HepG2 (cell line): ENCODE results near the gene HABP4. TPM values are rescaled to one million over a fixed set of nuclear protein-coding genes. Genes with fewer than 3 reads are reported as not detected.

Experiments
- CCDC6 ChIP-seq: sonication (generic); formaldehyde crosslinking; IDR thresholded peaks from 2 replicates; pipeline ENCODE4 v1.8.1; 2022; ENCODE audit warnings: mild to moderate bottlenecking, missing genetic modification reagents, moderate library complexity
- CREB3 ChIP-seq: sonication (generic); formaldehyde crosslinking; IDR thresholded peaks from 2 replicates; pipeline ENCODE4 v1.5.0; 2020; ENCODE audit warnings: missing genetic modification reagents
- E2F2 ChIP-seq: sonication (generic); formaldehyde crosslinking; IDR thresholded peaks from 2 replicates; pipeline ENCODE4 v1.4.0; 2020; ENCODE audit warnings: missing genetic modification reagents, borderline replicate concordance
- GATAD2A ChIP-seq: IDR thresholded peaks from 2 replicates; pipeline ENCODE4 v1.6.1; 2016
- KIAA2018 ChIP-seq: sonication (generic); formaldehyde crosslinking; IDR thresholded peaks from 2 replicates; pipeline ENCODE4 v1.5.0; 2020; ENCODE audit warnings: mild to moderate bottlenecking, missing genetic modification reagents, borderline replicate concordance
- RXRA ChIP-seq: sonication (generic); formaldehyde crosslinking; IDR thresholded peaks from 2 replicates; pipeline ENCODE4 v1.5.1; 2020; ENCODE audit warnings: missing genetic modification reagents
- SNAI1 ChIP-seq: sonication (generic); formaldehyde crosslinking; IDR thresholded peaks from 2 replicates; pipeline ENCODE4 v1.5.0; 2020; ENCODE audit warnings: mild to moderate bottlenecking, missing genetic modification reagents, borderline replicate concordance
- TEF ChIP-seq: sonication (generic); formaldehyde crosslinking; IDR thresholded peaks from 2 replicates; pipeline ENCODE4 v1.5.0; 2020; ENCODE audit warnings: missing genetic modification reagents
- THYN1 ChIP-seq: sonication (generic); formaldehyde crosslinking; IDR thresholded peaks from 2 replicates; pipeline ENCODE4 v1.8.1; 2023; ENCODE audit warnings: low read depth, mild to moderate bottlenecking, moderate library complexity, missing genetic modification reagents, borderline replicate concordance
- ZFY ChIP-seq: sonication (generic); formaldehyde crosslinking; IDR thresholded peaks from 2 replicates; pipeline ENCODE4 v1.4.0; 2020; ENCODE audit warnings: missing genetic modification reagents
- ZMAT3 ChIP-seq: sonication (generic); formaldehyde crosslinking; conservative IDR thresholded peaks from 2 replicates; pipeline ENCODE4 v1.7.0; 2021; ENCODE audit warnings: missing genetic modification reagents
- ZNF234 ChIP-seq: sonication (generic); formaldehyde crosslinking; conservative IDR thresholded peaks from 2 replicates; pipeline ENCODE4 v1.5.1; 2020; ENCODE audit warnings: mild to moderate bottlenecking, missing genetic modification reagents
- ZNF367 ChIP-seq: sonication (generic); formaldehyde crosslinking; IDR thresholded peaks from 2 replicates; pipeline ENCODE4 v1.4.0; 2020; ENCODE audit warnings: missing genetic modification reagents, borderline replicate concordance
- ZNF564 ChIP-seq: sonication (generic); formaldehyde crosslinking; IDR thresholded peaks from 2 replicates; pipeline ENCODE4 v1.8.1; 2023; ENCODE audit warnings: mild to moderate bottlenecking, missing genetic modification reagents
- ZNF576 ChIP-seq: sonication (generic); formaldehyde crosslinking; IDR thresholded peaks from 2 replicates; pipeline ENCODE4 v1.4.0; 2020; ENCODE audit warnings: mild to moderate bottlenecking, missing genetic modification reagents
- ZNF766 ChIP-seq: sonication (generic); formaldehyde crosslinking; IDR thresholded peaks from 2 replicates; pipeline ENCODE4 v1.5.0; 2020; ENCODE audit warnings: missing genetic modification reagents, borderline replicate concordance
- polyA plus RNA-seq, 8 experiments: library from polyadenylated mRNA; depleted of rRNA in 3 of 8; stranded (reverse) in 7 of 8; unstranded in 1 of 8; fragments of >200 nt; fragmentation: Illumina TruSeq in 4 of 8; extraction: Trizol in 4 of 8; gene quantifications; 2 replicates each; pipeline versions ENCODE4 v1.2.1 to v1.2.3, GENCODE V29; 2011 to 2016; ENCODE audit warnings: low read depth in 4 of 8, missing spikeins in 1 of 8, mixed read lengths in 1 of 8; ENCODE audit not compliant: insufficient read depth in 1 of 8
- total RNA-seq, 5 experiments: library from RNA; depleted of rRNA; stranded (reverse); fragments of >200 nt; fragmentation: Illumina TruSeq; extraction: Trizol; gene quantifications; 2 replicates each; pipeline ENCODE4 v1.2.3, GENCODE V29; 2016; ENCODE audit warnings: low read depth in 1 of 5

The HABP4 gene
- total and polyA plus RNA-seq, 2 of the 13 experiments (the other 11 are each of a cell fraction or from before 2014, with no cell fraction given) = 14.3 to 26.6 TPM

GRCh38 chr9:96418083-96418919 is 31.7 kb upstream of the HABP4 start, which contains the start of gene ZNF367 (continued):
- TF ChIP-seq ZNF234 (CRISPR knock-in tag) (no peak; the same call in 1 of the 2 replicates), RXRA (CRISPR knock-in tag) (peak; percentile 38; the same call in 1 of the 2 replicates), SNAI1 (CRISPR knock-in tag) (no peak), KIAA2018 (CRISPR knock-in tag) (no peak), ZNF766 (CRISPR knock-in tag) (peak; percentile 46; the same call in 1 of the 2 replicates), ZMAT3 (CRISPR knock-in tag) (no peak), ZNF564 (CRISPR knock-in tag) (peak; percentile 75; the same call in 1 of the 2 replicates), ZFY (CRISPR knock-in tag) (no peak), ZNF367 (CRISPR knock-in tag) (peak; percentile 97), CREB3 (CRISPR knock-in tag) (no peak), CCDC6 (peak; percentile 70; the same call in 1 of the 2 replicates), E2F2 (CRISPR knock-in tag) (peak; percentile 98; the same call in 1 of the 2 replicates), THYN1 (CRISPR knock-in tag) (no peak), GATAD2A (no peak), TEF (0 out of 2 replicates have a peak, but pooled peaks have one; percentile 67), ZNF576 (no peak)
